ENCODE results near the gene CGRRF1. TPM values are rescaled to one million over a fixed set of nuclear protein-coding genes. Genes with fewer than 3 reads are reported as not detected.
A peak's percentile ranks its signal among the peaks of the same experiment; 100 is the strongest.

The CGRRF1 gene
- total RNA-seq, 1 donor from 2014 or later: 18.7 TPM

DNA sequence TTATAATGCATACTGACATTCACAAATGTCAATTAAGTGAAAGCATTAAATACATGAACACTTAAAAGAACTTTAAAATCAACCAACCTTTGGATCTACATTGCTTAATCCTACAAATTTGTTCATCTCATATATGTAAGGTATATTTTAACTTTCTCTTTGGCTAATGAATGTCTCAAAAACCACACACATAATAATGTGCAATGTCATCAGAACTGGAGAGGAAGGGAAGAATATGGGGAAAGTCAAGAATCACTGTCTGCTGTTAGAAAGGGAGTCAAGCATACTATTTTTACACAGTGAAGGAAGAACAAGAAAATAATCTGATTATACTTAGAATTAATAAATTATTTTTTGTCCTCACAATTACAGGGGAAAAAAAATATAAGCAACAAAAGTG lies 25.9 kb upstream of the CGRRF1 start:
- H3K36me3 Mint-ChIP-seq (ENCODE audit: unreplicated experiment): no peaks in the 10 kb centered on the region
- no peak overlapping the region for H3K27ac Mint-ChIP-seq (ENCODE audit: unreplicated experiment)
- peaks cover 4% of the 10 kb centered on the region for H3K9me3 Mint-ChIP-seq (ENCODE audit: unreplicated experiment)
- H3K27me3 Mint-ChIP-seq (ENCODE audit: unreplicated experiment): no peaks in the 10 kb centered on the region
- H3K4me1 Mint-ChIP-seq (ENCODE audit: low read depth, unreplicated experiment): peaks cover 25% of the 10 kb centered on the region
- TF ChIP-seq, protein P1, sequence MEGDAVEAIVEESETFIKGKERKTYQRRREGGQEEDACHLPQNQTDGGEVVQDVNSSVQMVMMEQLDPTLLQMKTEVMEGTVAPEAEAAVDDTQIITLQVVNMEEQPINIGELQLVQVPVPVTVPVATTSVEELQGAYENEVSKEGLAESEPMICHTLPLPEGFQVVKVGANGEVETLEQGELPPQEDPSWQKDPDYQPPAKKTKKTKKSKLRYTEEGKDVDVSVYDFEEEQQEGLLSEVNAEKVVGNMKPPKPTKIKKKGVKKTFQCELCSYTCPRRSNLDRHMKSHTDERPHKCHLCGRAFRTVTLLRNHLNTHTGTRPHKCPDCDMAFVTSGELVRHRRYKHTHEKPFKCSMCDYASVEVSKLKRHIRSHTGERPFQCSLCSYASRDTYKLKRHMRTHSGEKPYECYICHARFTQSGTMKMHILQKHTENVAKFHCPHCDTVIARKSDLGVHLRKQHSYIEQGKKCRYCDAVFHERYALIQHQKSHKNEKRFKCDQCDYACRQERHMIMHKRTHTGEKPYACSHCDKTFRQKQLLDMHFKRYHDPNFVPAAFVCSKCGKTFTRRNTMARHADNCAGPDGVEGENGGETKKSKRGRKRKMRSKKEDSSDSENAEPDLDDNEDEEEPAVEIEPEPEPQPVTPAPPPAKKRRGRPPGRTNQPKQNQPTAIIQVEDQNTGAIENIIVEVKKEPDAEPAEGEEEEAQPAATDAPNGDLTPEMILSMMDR (IDR thresholded peaks at IDR 0.05; ENCODE audit: partially characterized antibody, unreplicated experiment): no peak
- no peak for DNase-seq
- no peak overlapping the region for H3K4me3 Mint-ChIP-seq (ENCODE audit: unreplicated experiment)

DNA sequence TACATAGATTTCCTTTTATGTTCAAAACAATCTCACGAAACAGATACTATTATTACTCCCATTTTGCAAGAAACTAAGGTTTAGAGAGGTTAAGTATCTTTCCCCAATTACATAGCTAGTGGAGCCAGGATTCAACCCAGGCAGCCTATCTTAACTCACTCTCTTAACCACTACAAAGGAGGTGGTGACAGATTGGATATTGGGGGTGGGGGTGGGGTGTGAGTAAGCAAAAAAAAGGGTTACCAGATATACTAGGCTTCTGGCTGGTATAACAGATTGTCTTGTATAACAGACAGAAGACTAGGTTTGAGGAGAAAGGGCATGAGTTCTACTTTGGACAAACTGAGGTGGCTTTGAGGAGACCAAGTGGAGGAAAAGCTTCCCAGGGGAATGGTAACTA lies 23.0 kb upstream of the CGRRF1 start:
- Mint-ChIP-seq H3K36me3 (ENCODE audit: unreplicated experiment) (no peaks in the 10 kb centered on the region), H3K27ac (ENCODE audit: unreplicated experiment) (peak overlapping the region; percentile 84), H3K4me3 (ENCODE audit: unreplicated experiment) (peak overlapping the region; percentile 90)

DNA sequence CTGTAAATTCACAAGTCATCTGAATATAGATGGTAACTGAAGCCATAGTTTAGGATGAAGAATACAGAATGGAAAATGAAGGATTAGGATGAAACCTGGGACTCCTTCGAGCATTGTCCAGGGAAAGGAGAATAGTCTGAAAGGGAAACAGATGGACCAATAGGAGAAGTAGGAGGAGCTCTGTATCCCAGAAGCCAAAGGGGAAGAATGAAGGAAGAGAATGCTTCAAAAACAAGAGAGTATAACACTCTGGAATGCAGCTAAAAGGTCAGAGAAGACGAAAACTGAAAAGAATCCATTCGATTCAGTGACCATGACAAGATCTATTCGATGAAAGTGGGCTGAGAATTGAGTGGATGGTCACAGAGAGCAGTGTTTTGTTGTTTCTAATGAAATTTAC lies 21.9 kb upstream of the CGRRF1 start:
- DNase-seq: no peak
- peak overlapping the region; percentile 90 for H3K4me3 Mint-ChIP-seq (ENCODE audit: unreplicated experiment)
- peaks cover 7% of the 10 kb centered on the region for H3K9me3 Mint-ChIP-seq (ENCODE audit: unreplicated experiment)
- peaks cover 29% of the 10 kb centered on the region for H3K4me1 Mint-ChIP-seq (ENCODE audit: low read depth, unreplicated experiment)
- H3K36me3 Mint-ChIP-seq (ENCODE audit: unreplicated experiment): no peaks in the 10 kb centered on the region
- peaks cover 5% of the 10 kb centered on the region for H3K27me3 Mint-ChIP-seq (ENCODE audit: unreplicated experiment)
- peak overlapping the region; percentile 91 for H3K27ac Mint-ChIP-seq (ENCODE audit: unreplicated experiment)
- TF ChIP-seq, protein P1 (IDR thresholded peaks at IDR 0.05; ENCODE audit: partially characterized antibody, unreplicated experiment): no peak

More for the DNA sequence above, 23.0 kb upstream of the CGRRF1 start:
- DNase-seq: no peak
- peaks cover 30% of the 10 kb centered on the region for H3K4me1 Mint-ChIP-seq (ENCODE audit: low read depth, unreplicated experiment)
- H3K27me3 Mint-ChIP-seq (ENCODE audit: unreplicated experiment): peaks cover 5% of the 10 kb centered on the region
- H3K9me3 Mint-ChIP-seq (ENCODE audit: unreplicated experiment): peaks cover 7% of the 10 kb centered on the region
- TF ChIP-seq, protein P1 (IDR thresholded peaks at IDR 0.05; ENCODE audit: partially characterized antibody, unreplicated experiment): no peak

DNA sequence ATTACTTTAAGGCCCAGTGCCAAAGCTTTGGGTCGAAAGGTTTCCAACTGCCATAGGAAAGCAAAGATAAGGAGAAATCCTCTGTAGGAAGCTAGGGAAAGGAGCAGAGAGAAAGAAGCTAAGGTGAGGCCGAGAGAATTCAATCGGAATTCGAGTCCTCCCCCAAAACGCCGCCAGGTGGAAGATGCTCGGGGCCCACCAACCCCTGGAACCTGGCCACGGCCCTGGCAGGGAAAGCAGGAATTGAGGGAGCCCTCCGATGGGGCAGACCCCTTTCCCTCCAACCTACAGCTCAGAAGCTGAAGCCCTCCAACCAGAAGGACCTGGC lies 21.4 kb upstream of the CGRRF1 start:
- Mint-ChIP-seq H3K4me1 (ENCODE audit: low read depth, unreplicated experiment) (peaks cover 26% of the 10 kb centered on the region), H3K9me3 (ENCODE audit: unreplicated experiment) (peaks cover 7% of the 10 kb centered on the region), H3K27me3 (ENCODE audit: unreplicated experiment) (peaks cover 5% of the 10 kb centered on the region), H3K36me3 (ENCODE audit: unreplicated experiment) (no peaks in the 10 kb centered on the region), H3K27ac (ENCODE audit: unreplicated experiment) (peak overlapping the region; percentile 91), H3K4me3 (ENCODE audit: unreplicated experiment) (peak overlapping the region; percentile 90)
- TF ChIP-seq, protein P1 (IDR thresholded peaks at IDR 0.05; ENCODE audit: partially characterized antibody, unreplicated experiment): peak; percentile 42
- DNase-seq: no peak

DNA sequence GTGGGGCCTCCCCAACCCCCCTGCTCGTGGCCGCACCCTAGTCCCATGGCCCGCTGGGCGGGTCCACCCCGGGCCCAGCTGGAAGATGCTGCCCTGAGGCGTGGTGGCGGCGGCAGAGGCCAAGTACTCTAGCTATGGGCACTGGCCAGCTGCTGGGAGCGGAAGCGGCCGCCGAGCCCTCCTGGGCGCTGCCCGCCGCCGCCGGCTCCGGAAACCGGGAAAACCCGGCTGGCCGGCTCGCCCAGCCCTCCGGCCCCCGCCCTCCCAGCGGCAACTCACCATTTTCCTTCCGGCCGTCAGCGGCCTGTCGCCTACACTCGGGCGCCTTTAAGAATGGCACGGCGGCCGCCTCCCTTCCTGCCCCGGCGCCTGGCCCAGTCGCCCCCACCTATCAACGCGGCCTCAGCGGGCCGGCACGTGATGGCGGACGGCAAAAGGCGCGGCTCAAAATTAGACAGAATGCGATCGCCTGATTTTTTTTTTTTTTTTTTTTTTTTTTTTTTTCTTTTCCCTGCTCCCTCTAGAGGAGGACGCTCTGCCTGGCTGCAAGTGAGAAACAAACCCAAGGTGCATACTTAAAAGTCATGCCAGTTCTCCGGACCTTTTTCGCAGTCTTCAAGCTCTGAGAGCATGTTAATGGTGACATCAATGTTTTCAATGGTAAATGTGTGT lies 20.9 kb upstream of the CGRRF1 start, which contains the start of gene GMFB:
Gene GMFB, minus strand, starts transcription at position 335 of the 672 bp plus-strand sequence. Its CDS starts 53 bp downstream, at position 282.
- peaks cover 7% of the 10 kb centered on the region for H3K9me3 Mint-ChIP-seq (ENCODE audit: unreplicated experiment)
- H3K36me3 Mint-ChIP-seq (ENCODE audit: unreplicated experiment): no peaks in the 10 kb centered on the region

More for the DNA sequence above, 20.9 kb upstream of the CGRRF1 start, which contains the start of gene GMFB:
- DNase-seq: peak; percentile 92
- Mint-ChIP-seq H3K27me3 (ENCODE audit: unreplicated experiment) (peaks cover 5% of the 10 kb centered on the region), H3K27ac (ENCODE audit: unreplicated experiment) (peak within 1 kb of the TSS; percentile 91), H3K4me1 (ENCODE audit: low read depth, unreplicated experiment) (peaks cover 26% of the 10 kb centered on the region), H3K4me3 (ENCODE audit: unreplicated experiment) (peak within 1 kb of the TSS; percentile 90)
- TF ChIP-seq, protein P1 (IDR thresholded peaks at IDR 0.05; ENCODE audit: partially characterized antibody, unreplicated experiment): no peak
